Epithelial cell of esophagus (primary cell): Measurements from ENCODE around the gene AKAP8.
"Not testable (repeated sequence)": the region's sequence is repeated elsewhere in the genome, so short reads cannot be mapped to it uniquely, and the experiment has no call there.

Experiments
- DNase-seq: peaks from one replicate; pipeline ENCODE4 v3.0.0; 2010; ENCODE audit warnings: low read depth
- H3K4me3 ChIP-seq: 2 replicates; pipeline ENCODE4 v1.5.1; 2011; ENCODE audit warnings: mild to moderate bottlenecking, low read length, control low read depth
- TF ChIP-seq, protein P1 (sequence below): IDR thresholded peaks from 2 replicates; pipeline ENCODE4 v1.5.1; 2011; ENCODE audit warnings: low read depth, mild to moderate bottlenecking, low read length, control low read depth, inconsistent platforms; ENCODE audit not compliant: insufficient read depth; ENCODE audit errors: missing control alignments

The AKAP8 gene

GRCh38 chr19:15368051-15368632 is 11.4 kb downstream of the AKAP8 start:
- TF ChIP-seq, protein P1, sequence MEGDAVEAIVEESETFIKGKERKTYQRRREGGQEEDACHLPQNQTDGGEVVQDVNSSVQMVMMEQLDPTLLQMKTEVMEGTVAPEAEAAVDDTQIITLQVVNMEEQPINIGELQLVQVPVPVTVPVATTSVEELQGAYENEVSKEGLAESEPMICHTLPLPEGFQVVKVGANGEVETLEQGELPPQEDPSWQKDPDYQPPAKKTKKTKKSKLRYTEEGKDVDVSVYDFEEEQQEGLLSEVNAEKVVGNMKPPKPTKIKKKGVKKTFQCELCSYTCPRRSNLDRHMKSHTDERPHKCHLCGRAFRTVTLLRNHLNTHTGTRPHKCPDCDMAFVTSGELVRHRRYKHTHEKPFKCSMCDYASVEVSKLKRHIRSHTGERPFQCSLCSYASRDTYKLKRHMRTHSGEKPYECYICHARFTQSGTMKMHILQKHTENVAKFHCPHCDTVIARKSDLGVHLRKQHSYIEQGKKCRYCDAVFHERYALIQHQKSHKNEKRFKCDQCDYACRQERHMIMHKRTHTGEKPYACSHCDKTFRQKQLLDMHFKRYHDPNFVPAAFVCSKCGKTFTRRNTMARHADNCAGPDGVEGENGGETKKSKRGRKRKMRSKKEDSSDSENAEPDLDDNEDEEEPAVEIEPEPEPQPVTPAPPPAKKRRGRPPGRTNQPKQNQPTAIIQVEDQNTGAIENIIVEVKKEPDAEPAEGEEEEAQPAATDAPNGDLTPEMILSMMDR = no peak
- no peak overlapping the region for H3K4me3 ChIP-seq
- no peak for DNase-seq

- no peak overlapping the region for H3K4me3 ChIP-seq
- TF ChIP-seq, protein P1 = no peak
- DNase-seq = no peak
Observed at GRCh38 chr19:15367439-15367838, 12.1 kb downstream of the AKAP8 start.

- DNase-seq = no peak
- TF ChIP-seq, protein P1 = no peak
- H3K4me3 ChIP-seq = no peak overlapping the region
Observed at GRCh38 chr19:15365264-15365663, 14.3 kb downstream of the AKAP8 start.

GRCh38 chr19:15363791-15364190 is 15.8 kb downstream of the AKAP8 start:
- not testable (repeated sequence) for DNase-seq, H3K4me3 ChIP-seq

DNA sequence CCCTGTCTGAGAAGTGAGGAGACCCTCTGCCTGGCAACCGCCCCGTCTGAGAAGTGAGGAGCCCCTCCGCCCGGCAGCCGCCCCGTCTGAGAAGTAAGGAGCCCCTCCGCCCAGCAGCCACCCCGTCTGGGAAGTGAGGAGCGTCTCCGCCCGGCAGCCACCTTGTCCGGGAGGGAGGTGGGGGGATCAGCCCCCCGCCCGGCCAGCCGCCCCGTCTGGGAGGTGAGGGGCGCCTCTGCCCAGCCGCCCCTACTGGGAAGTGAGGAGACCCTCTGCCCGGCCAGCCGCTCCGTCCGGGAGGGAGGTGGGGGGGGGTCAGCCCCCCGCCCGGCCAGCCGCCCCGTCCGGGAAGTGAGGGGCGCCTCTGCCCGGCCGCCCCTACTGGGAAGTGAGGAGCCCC is 16.5 kb downstream of the AKAP8 start:
- not testable (repeated sequence) for DNase-seq, H3K4me3 ChIP-seq

DNA sequence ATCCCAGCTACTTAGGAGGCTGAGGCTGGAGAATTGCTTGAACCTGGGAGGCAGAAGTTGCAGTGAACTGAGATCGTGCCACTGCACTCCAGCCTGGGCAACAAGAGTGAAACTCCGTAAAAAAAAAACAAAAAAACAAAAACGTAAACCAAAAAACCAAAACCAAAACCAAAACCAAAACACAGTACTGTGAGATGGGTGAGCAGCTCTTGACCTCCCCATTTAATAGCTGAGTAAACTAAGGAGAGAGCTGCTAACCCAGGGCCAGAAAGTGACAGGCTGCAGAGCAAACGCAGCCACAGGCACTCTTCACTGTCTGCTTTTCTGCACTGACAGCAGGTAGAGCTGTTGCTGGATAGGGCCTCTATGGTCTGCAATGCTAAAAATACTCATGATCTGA is 19.6 kb downstream of the AKAP8 start:
- not testable (repeated sequence) for DNase-seq, H3K4me3 ChIP-seq

DNA sequence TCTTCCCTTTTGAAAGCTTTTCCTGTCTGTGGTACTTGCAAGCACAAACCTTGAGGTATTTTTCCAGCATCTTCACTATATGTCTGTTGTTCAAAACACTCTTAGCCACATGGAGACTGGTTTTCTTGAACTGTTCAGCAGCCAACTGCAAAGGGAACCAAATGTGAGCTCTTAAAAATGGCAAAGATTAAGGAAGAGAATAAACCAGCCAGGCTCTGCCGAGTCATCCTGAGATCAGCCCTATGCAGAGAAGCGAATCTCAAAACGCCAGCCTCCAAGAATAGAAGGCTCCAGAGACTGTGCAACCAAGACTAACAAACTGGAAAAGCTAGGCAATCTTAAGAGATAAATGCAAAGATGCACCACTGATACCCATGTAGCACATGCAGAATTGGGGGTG is 20.7 kb downstream of the AKAP8 start:
- no peak overlapping the region for H3K4me3 ChIP-seq
- TF ChIP-seq, protein P1 = no peak
- no peak for DNase-seq

DNA sequence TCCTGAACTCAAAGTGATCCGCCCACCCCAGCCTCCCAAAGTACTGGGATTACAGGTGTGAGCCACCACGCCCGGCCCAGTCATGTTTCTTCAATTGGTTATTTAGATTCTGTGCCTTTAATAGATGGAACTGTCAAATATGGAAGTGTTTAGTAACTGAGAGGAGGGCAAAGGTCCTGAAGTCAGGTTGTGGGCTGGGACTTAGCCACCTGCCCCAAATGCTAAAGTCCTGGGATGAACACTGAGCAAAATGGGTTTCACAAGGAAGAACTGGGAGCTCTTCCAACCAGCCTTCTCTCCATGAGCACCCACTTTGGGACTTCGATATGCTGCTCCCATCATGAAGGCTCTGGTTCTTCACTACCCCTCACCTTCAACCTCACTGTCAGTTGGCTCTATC is 21.7 kb downstream of the AKAP8 start:
- no peak for DNase-seq
- TF ChIP-seq, protein P1 = no peak
- H3K4me3 ChIP-seq = no peak overlapping the region

- no peak for DNase-seq
- TF ChIP-seq, protein P1 = no peak
- no peak overlapping the region for H3K4me3 ChIP-seq
Observed at GRCh38 chr19:15354566-15355296, 24.9 kb downstream of the AKAP8 start.
